Measurements from ENCODE around the gene BMPR1B.

DNA sequence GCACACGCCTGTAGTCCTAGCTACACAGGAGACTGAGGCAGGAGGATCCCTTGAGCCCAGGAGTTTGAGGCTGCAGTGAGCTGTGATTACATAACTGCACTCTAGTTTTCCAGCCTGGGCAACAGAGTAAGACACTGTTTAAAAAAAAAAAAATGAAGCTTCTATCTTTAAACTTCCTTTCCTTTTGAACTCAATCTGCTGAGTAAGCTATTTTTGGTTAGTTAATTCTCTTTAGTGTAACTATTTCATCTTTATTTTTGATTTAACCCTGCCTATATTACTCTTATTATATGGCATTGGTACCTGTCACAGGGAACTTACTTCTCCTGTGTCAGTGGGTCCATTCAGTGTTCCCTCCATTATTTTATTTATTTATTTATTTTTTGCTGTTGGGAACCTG is 160.8 kb downstream of the BMPR1B start:
- no peak for TF ChIP-seq POLR2A (IDR thresholded peaks at IDR 0.05; ENCODE audit: low read depth, low read length)
- TF ChIP-seq POLR2AphosphoS5 (IDR thresholded peaks at IDR 0.05; ENCODE audit: low read depth, low read length) = no peak
- TF ChIP-seq SPI1 (IDR thresholded peaks at IDR 0.05; ENCODE audit: low read depth, low read length) = no peak

Measured in GM12891 (cell line).